Left lung (tissue), 10 donors: Measurements from ENCODE around the gene OLFM4. TPM values are rescaled to one million over a fixed set of nuclear protein-coding genes. Genes with fewer than 3 reads are reported as not detected.

Experiments
- ATAC-seq: fragments of 200-7000 bp; cut with Tn5 transposase; one replicate; pipeline ENCODE4 v1.9.1; 2020; ENCODE audit warnings: moderate library complexity
- DNase-seq, 4 donors: peaks; one replicate each; pipeline ENCODE4 v3.0.0-alpha.2; 2013 to 2020
- H3K27ac ChIP-seq, 2 donors: fragments of 200-600 bp; sonication (generic) in 1 of 2; one replicate each; pipeline versions ENCODE4 v1.5.0 to v1.8.0; 2020 to 2021
- H3K27me3 ChIP-seq, 2 donors: fragments of 200-600 bp; sonication (generic) in 1 of 2; one replicate each; pipeline versions ENCODE4 v1.5.0 to v1.8.0; 2020 to 2021
- H3K36me3 ChIP-seq, 2 donors: fragments of 200-600 bp; sonication (generic) in 1 of 2; one replicate each; pipeline versions ENCODE4 v1.5.0 to v1.8.0; 2020 to 2021
- H3K4me1 ChIP-seq, 2 donors: fragments of 200-600 bp; one replicate each; pipeline ENCODE4 v1.8.0; 2021
- H3K4me3 ChIP-seq, 2 donors: fragments of 200-600 bp; sonication (generic) in 1 of 2; one replicate each; pipeline versions ENCODE4 v1.5.0 to v1.8.0; 2020 to 2021; ENCODE audit warnings: mild to moderate bottlenecking in 1 of 2
- H3K9me3 ChIP-seq, 2 donors: fragments of 200-600 bp; sonication (generic) in 1 of 2; one replicate each; pipeline versions ENCODE4 v1.5.0 to v1.8.0; 2020 to 2021
- intact Hi-C, 2 donors: fragments of 100-400 bp; cut with DNase I; formaldehyde crosslinking; loops; one replicate each; pipeline versions ENCODE4 v1.11.2 to v1.14.2; 2022
- polyA plus RNA-seq, 6 donors: library from polyadenylated mRNA; unstranded; fragments of 120-200 nt; gene quantifications; one replicate each; pipeline ENCODE4 v1.2.1, GENCODE V29; 2013; ENCODE audit not compliant: insufficient read length in 6 of 6
- total RNA-seq, 2 donors: library from RNA; stranded (reverse); fragmentation: NEBNext Ultra II Directional; extraction: Animal tissue kit (Norgen Biotek cat#: 25700); gene quantifications; one replicate each; pipeline ENCODE4 v1.2.1, GENCODE V29; 2021
- TF ChIP-seq, protein P1 (sequence below), 2 donors: fragments of 200-600 bp; sonication (generic) in 1 of 2; IDR thresholded peaks; one replicate each; pipeline versions ENCODE4 v1.5.0 to v1.8.0; 2021; ENCODE audit warnings: antibody characterized with exemption in 2 of 2
- donor health status: DM: no; HTN: yes; CAD: no.
- donor health status: DM: no; HTN: no; CAD: no.

Gene OLFM4
- total and polyA plus RNA-seq, 8 donors, result 0.09 to 1.6 (median 0.20) TPM

DNA sequence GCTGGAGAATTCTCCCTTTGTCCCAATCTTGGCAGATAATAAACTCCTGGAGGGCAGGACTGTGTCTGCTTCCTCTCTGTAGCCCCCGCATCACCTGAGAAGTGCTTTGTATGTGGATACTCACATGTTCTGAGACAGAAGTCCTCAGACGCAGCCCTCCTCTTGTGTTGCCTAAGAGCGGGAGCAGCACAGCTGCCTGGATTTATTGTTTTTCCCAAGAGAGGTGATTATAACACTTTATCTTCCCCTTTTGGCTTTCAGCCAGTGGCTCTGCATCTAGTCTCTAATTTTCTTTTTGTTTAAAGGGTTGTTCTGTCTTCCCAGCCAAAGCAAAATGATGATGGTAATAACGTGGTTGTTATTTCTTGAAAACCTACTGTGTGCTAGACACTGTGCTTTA, 36.1 kb downstream of the OLFM4 start:
- Histone ChIP-seq H3K27me3 (no peaks in the 10 kb centered on the region), H3K4me1 (no peaks in the 10 kb centered on the region), H3K4me3 (no peak overlapping the region), H3K36me3 (peaks cover 0 to 4% of the 10 kb centered on the region in 2 donors), H3K27ac (no peak overlapping the region), H3K9me3 (no peaks in the 10 kb centered on the region)
- TF ChIP-seq, protein P1, sequence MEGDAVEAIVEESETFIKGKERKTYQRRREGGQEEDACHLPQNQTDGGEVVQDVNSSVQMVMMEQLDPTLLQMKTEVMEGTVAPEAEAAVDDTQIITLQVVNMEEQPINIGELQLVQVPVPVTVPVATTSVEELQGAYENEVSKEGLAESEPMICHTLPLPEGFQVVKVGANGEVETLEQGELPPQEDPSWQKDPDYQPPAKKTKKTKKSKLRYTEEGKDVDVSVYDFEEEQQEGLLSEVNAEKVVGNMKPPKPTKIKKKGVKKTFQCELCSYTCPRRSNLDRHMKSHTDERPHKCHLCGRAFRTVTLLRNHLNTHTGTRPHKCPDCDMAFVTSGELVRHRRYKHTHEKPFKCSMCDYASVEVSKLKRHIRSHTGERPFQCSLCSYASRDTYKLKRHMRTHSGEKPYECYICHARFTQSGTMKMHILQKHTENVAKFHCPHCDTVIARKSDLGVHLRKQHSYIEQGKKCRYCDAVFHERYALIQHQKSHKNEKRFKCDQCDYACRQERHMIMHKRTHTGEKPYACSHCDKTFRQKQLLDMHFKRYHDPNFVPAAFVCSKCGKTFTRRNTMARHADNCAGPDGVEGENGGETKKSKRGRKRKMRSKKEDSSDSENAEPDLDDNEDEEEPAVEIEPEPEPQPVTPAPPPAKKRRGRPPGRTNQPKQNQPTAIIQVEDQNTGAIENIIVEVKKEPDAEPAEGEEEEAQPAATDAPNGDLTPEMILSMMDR (IDR thresholded peaks at IDR 0.05), result no peak
- DNase-seq (no peak), ATAC-seq (no peak)
- intact Hi-C loops, result no loop called here

DNA sequence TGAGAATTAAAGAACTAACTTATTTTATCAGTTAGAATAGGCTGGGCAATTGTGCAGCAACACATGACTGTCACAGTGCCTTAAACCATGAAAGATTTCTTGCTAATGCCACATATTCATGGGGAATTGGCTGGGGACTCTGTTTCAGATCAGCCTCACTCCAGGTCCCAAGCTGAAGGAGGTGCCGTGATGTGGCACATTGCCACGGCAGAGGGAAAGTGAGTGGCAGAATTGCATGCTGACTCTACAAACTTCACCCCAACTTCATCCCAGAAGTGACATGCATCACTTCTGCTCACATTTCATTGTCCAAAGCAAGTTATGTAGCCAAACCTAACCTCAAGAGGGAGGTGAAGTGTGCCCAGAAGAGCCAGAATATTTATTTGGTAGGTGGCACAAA, 37.8 kb downstream of the OLFM4 start:
- Histone ChIP-seq H3K36me3 (no peaks in the 10 kb centered on the region), H3K4me1 (no peaks in the 10 kb centered on the region), H3K27ac (no peak overlapping the region), H3K9me3 (no peaks in the 10 kb centered on the region), H3K27me3 (no peaks in the 10 kb centered on the region), H3K4me3 (no peak overlapping the region)
- TF ChIP-seq, protein P1 (IDR thresholded peaks at IDR 0.05), result no peak
- ATAC-seq (no peak), DNase-seq (no peak)
- intact Hi-C loops, result no loop called here

DNA sequence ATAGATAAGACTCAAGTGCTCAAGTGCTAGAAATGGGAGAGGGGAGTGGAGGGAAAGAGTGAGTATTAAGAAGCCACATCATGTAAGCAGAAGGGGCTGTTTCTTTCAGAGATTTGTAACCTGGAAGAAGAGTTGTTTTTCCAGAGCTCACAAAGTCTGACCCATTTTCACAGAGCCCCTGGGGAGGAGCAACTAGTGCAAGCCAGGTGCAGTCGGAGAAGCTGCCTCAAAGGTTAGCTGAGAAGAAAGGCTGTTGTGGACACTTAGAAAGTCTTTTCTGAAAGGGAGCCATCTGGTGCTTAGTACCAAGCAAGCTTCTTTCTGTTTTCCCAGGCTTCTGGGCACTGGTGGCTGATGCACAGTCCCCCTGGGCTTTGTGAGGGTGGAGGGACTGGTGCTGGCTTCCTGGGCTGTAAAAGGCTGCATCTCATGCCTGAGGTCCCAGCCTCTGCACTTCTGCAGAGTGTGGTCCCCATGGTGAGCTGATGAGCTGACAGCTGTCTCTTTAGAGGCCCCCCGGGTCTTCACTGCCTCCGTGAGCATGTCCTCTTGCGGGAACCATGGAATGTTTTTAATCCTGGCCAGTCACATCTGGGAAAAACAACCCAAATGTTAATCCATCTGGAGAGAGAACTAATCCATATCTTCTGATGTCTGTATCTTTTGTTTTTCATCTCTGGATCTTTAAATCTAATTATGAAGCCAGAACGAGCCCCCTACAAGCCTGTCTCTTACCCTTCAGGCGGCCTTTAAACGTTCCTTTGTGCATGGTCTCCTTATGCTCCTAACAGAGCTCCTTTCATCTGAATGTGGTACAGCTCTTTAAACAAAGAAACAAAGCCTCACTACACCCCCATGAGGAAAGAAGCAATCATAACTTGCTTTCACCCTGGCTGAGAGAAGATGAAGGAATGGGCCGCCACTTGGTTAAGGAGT, 40.2 kb downstream of the OLFM4 start:
- no peaks in the 10 kb centered on the region for H3K27me3 ChIP-seq
- no peak overlapping the region for H3K4me3 ChIP-seq
- no peak overlapping the region for H3K27ac ChIP-seq
- H3K9me3 ChIP-seq, result no peaks in the 10 kb centered on the region
- no peaks in the 10 kb centered on the region for H3K36me3 ChIP-seq
- intact Hi-C loops, result no loop called here
- TF ChIP-seq, protein P1 (IDR thresholded peaks at IDR 0.05), result no peak
- H3K4me1 ChIP-seq, result no peaks in the 10 kb centered on the region
- no peak for ATAC-seq
- DNase-seq, result no peak

DNA sequence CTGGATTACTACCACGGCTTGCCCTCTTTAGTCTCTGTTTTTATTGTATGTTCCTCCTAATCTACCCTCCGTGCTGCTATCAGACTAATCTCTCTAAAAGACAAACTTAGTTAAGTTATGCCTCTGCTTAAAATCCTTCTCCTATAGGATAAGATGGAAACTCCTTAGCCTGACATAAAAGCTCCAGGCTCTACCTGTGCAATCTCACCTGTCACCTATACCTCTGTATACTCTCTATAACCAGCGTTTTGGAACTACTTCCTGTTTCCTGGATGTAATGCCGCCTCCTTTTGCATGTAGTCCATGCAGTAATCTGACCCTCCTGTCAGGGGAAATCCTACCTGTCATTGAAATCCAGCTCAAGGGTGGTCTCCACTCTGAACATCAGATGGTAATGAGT, 41.2 kb downstream of the OLFM4 start:
- intact Hi-C loops, result no loop called here
- no peak for DNase-seq
- Histone ChIP-seq H3K27me3 (no peaks in the 10 kb centered on the region), H3K36me3 (no peaks in the 10 kb centered on the region), H3K4me1 (no peaks in the 10 kb centered on the region), H3K9me3 (no peaks in the 10 kb centered on the region), H3K27ac (no peak overlapping the region), H3K4me3 (no peak overlapping the region)
- no peak for ATAC-seq
- TF ChIP-seq, protein P1 (IDR thresholded peaks at IDR 0.05), result no peak

DNA sequence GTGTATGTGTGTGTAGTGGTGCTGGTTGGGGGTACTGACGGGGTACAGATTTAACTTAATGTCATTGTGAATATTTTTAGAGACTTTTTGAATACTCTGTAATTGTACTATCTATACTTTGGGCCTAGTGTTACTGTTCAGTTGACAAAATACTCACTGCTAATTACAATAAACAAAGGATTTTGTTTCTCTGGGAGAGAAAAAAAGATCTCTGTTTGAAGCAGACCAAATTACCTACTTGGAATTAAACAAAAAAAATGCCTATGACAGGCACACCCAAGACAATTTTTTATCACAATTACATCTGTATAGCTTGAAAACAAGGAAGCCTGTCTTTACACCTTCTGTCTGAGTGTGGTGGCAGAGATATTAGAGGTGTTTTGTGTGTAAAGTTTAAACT, 45.1 kb downstream of the OLFM4 start:
- ATAC-seq (no peak), DNase-seq (no peak)
- Histone ChIP-seq H3K4me1 (no peaks in the 10 kb centered on the region), H3K36me3 (peaks cover 0 to 4% of the 10 kb centered on the region in 2 donors), H3K9me3 (no peaks in the 10 kb centered on the region), H3K4me3 (no peak overlapping the region), H3K27me3 (no peaks in the 10 kb centered on the region), H3K27ac (no peak overlapping the region)
- intact Hi-C loops, result no loop called here
- TF ChIP-seq, protein P1 (IDR thresholded peaks at IDR 0.05), result no peak
